Erythroblast (primary cell): Measurements from ENCODE around the gene RELN.

Experiments used
- DNase-seq, 2 experiments: peaks; one replicate each; lab custom pipeline; 2025; lab: John Stamatoyannopoulos, UW
- GATA1 ChIP-seq: IDR thresholded peaks from 2 replicates; pipeline ENCODE4 v1.6.1; 2011; ENCODE audit warnings: low read depth, mild to moderate bottlenecking, control low read depth, low read length, moderate library complexity
- POLR2A ChIP-seq: IDR thresholded peaks from 2 replicates; pipeline ENCODE4 v1.6.1; 2011; ENCODE audit warnings: mild to moderate bottlenecking, low read length

The RELN gene

DNA sequence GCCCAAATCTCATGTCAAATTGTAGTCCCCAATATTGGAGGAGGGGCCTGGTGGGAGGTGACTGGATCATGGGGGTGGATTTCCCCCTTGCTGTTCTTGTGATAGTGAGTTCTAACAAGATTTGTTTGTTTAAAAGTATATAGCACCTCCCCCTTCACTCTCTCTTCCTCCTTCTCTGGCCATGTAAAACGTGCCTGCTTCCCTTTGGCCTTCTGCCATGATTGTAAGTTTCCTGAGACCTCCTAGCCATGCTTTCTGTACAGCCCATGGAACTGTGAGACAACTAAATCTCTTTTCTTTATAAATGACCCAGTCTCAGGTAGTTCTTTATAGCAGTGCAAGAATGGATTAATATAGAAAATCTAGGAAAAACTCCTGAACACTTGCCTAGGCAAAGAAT lies 341.3 kb downstream of the RELN start:
- TF ChIP-seq GATA1 = no peak
- no peak for TF ChIP-seq POLR2A
- no peak for DNase-seq

DNA sequence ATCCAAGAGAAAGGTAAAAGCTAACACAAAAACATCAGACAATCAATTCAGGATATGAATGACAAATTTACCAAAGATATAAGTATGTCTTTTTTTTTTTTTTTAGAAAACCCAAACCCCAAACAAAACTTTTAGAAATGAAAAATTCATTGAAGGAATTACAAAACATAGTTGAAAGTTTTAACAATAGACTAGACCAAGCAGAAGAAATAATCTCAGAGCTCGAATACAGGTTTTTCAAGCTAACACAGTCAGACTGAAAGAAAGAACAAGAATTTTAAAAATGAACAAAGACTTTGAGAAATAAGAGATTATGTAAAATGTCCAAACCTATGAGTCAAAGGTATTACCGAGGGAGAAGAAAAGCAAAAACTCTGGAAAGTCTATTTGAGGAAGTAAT lies 345.1 kb downstream of the RELN start:
- no peak for DNase-seq
- TF ChIP-seq GATA1 (no peak), POLR2A (no peak)

DNA sequence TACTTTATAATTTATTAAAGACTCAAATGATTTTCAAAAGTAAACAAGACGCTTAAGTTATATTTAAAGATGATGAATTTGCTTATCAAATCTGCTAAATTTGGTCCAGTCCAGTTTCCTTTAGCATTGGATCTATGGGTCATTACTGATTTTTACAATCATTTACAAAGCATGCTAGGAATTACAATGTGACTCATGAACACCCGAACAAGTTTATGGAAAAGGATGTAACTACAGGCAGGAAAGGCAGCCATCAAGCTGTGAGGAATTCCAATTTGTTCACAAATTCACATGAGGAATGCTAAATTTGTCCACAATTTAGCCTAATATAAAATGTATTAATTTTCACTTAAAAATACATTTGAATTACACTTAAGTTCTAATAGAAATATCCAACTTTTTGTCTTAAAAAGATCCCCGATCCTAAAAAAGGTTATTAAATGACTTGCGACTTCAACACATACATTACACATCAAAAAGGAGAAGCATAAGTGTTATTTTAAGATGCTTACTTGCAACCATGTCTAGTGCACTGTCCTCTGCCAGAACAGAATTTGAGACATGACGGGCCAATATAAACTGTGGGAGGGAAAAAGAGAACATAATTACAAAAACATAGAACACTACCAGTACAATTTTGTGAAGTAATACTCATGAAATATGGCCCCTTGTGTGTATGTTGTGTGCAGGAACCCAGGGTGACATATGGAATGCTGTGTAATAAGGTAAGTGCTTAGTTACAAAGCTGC lies 349.3 kb downstream of the RELN start:
- no peak for DNase-seq
- TF ChIP-seq GATA1 (no peak), POLR2A (no peak)

DNA sequence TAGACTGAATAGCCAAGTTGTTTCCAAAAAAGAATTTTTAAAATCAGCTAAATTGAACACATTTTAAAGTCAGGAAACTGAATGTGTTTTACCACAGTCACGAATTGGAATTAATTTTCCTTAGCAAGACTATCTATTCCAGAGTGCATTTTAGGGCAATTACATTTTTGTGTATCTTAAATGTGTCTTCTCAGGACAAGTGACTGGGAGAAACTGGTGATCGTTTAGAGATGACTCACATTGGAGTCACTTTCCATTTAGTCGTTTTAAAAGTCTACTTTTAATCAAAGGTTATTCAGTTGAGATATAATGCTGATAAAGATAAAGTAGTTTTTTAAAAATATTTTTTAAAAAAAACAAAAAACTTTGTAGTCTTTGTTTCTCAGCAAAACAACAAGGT lies 351.7 kb downstream of the RELN start:
- DNase-seq = no peak

DNA sequence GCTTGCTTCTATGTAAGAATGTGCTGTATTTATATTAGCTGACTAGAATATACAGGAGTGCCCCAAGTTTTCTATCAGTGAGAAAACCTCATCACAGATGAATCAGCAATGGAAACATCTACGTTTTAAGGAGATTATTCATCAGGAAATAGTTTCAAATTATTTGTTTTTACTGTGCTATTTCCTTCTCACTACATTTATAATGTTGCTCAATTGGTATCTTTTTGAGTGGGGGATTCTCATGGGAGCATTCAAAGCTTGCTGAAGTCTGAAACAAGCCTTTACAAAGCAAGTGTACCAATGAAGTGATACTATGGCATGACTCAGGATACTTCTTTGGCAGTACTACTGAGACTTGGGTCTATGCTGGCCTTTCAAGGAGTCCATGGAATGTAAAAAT lies 352.4 kb downstream of the RELN start:
- TF ChIP-seq POLR2A (no peak), GATA1 (no peak)
- no peak for DNase-seq

More for the DNA sequence above, 351.7 kb downstream of the RELN start:
- no peak for TF ChIP-seq POLR2A
- no peak for TF ChIP-seq GATA1

DNA sequence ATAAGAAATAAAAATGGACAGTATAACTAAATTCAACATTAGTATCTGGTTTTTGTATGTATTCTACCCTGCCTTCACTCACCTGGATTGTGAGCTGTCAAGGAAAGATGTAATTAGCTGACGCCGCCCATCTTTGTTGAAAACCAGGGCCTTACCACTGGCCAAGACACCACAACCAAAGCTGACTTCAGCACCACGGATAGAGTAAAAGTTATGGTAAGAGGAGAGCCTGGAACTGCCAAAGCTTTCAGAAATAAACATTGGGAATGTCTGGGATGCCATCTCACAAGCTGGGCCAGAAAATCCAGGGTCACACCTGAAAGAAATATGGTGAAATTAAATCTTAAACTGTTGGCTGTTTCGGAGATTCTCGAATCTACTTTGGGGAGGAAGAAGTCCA lies 353.3 kb downstream of the RELN start:
- DNase-seq = no peak
- TF ChIP-seq POLR2A (no peak), GATA1 (no peak)

DNA sequence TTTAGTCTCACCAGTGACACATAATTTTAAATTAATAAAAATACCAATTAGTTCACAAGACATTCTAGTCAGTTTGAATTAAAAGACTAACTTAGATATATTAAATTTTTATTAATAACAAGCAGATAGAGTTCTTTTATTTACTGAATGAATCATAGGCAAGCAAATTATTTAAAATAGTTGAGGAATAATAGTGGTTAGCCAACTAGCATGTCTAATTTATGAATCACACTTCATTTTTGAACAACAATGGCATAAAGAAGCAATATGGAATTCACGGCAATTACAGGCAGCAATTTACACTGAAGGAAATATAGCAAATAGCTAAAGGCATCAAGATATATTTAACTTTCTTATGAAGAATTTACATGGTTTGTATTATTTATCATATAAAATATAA lies 356.5 kb downstream of the RELN start:
- no peak for DNase-seq
- TF ChIP-seq GATA1 = no peak
- TF ChIP-seq POLR2A = no peak

DNA sequence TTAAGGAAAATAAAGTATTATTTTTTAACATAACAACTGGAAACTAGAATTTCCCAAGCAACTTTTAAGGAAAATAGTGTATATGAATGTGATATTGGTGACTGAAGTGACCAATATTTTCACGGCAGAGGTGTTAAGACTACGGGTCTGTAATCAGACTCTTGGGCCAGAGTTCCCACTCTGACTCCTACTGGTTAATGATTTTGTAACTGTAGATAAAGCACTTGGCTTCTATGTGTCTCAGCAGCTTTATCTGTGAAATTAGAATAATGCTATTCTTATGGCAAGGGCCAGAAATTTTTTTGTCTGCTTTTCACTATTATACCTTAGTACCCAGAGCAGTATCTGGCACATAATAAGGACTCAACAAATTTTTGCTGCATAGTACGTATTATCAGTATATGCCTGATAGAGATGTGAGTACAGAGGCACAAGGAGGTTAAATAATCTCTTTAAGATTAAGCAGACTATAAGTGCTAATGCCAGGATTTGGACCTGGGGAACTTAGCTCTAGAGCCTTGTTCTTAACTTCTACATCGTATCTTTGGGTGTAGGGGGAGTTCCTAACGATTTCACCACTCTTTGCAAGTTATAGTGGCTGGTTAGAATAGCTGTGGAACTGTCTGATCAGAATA lies 357.3 kb downstream of the RELN start:
- TF ChIP-seq POLR2A = no peak
- TF ChIP-seq GATA1 = no peak
- DNase-seq = no peak

DNA sequence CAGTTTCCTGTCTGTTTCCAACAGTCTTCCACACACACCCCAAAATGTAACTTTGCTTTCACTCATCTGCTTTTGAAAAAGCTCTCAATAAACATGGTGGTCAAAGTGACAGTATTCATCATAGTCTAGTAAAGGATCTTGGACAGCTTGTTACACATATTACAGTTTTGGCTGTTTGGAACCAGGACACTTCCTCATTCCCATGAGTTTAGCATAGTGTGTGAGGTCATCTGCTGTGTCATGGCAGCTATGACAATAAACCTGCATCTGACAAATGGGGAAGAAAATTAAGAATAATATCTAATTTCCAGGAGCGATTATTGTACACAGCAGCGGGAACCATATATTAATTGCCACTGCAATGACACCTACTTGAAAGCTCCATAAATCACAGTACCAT lies 359.1 kb downstream of the RELN start:
- no peak for TF ChIP-seq GATA1
- no peak for TF ChIP-seq POLR2A
- DNase-seq = no peak

DNA sequence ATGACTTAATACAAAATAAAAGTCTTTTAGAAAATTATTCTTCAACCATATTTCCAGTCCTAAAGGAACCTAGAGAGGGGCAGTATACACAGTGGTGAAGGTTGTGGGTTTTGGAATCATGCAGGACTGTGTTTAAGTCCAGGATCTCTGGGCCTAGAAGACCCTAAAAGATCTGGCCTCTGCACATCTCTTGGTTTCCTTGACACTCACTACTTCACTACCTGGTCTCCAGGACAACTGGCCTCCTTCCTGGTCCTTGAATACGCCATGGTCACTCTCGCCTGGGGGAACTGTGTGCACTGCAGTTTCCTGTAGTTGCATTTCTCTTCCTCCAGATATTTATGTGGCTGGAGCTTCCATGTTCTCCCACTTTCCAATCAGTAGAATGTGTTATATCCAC lies 360.7 kb downstream of the RELN start:
- TF ChIP-seq GATA1 (no peak), POLR2A (no peak)
- no peak for DNase-seq

DNA sequence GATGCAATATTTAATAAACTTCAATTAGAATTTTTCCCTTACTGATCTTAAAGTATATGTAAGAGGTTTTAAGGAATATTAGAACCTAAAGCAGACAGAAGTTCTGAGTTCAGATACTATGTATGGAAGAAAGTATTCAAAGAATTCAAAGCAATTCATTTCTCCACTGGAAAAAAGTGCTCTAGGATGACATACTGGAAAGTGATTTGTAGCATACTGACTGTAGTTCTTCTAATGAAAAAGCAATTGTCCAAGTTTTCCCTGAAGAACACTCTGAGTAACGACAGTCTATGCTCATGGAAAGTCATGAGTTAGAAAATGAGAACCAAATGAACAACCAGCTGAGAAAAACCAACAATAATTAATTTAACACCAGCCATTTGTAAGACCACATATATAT lies 362.7 kb downstream of the RELN start:
- DNase-seq = no peak
- TF ChIP-seq GATA1 = no peak
- no peak for TF ChIP-seq POLR2A

DNA sequence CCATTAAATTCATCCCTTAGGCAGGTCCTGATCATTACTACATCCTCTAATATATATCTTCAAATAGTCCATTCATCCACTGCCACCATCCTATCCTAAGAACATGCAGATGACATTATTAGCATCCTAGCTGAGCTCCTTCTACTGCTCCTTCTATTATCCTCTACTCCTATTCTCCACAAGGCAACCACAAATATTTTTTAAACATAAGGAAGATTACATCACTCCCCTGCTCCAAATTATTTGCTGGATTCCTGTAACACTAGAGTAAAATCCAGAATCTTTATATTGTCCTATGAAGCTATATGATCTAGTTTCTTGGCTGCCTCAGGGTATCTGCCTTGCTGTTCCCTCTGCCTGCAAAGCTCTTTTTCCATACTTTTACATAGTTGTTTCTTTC lies 367.2 kb downstream of the RELN start:
- DNase-seq = no peak
- TF ChIP-seq GATA1 (no peak), POLR2A (no peak)

DNA sequence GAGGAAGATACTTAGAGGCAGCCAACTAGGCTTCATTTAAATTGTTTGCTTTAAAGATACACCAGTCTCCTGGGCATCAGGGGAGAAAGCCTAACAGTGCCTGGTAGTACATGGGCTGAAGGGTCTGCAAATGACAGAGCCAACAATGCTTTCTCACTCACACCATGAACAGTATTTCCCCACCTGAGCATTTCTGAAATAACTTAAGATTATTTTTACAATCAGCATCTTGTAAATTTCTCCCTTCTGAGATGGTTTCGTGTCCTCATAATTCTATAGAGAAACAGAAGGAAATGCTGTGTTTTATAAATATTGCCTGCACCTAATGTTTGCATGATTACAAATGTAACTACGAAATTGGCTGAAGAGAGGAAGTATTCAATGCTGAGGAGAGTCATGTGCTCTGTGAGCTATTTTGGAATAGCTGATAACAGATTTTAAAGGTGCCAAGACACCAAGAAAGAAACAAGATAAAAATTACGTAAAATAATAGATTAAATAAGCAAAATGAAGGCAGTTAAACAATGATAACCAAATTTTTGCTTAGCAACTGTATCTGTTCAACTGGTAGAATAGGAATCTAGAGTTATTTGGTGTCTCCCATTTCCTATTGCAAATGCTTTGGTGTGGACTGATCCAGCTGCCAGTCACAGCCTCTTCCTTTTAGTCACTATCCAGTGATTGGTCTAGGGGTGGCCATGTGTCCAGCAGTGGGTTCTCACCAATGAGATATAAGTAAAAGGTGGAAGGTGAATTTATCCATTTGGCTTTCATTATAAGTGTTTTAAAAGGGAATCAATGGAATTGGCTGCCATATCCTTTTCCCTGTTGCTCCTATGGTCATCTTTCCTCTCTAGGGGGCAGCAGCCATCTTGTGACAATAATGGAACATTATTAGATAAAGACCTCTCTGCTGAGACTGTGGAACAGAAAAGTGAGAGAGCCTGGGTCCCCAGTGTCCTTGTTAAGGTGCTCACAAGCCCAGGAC lies 375.5 kb downstream of the RELN start:
- DNase-seq = peak in 1 of 2 experiments; percentile 3
- no peak for TF ChIP-seq GATA1
- no peak for TF ChIP-seq POLR2A

DNA sequence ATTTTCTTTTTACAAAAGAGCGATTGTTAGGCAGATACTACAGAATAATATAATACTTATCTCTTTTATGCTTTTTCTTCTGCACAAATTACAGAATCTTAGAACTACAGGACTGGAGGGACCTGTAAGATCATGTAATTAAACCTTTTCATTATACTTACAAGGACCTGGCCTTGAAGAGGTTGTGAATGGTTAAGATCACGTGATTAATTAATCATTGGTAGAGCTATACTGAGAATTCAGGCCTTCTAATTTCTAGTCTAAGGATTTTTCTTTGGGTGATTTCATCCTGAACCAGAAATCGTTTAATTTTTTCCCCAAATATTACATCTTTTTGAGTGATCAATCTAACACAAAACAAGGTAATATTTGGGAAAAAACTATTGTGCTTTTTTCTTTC lies 379.7 kb downstream of the RELN start:
- no peak for DNase-seq
- TF ChIP-seq POLR2A = no peak
- no peak for TF ChIP-seq GATA1

DNA sequence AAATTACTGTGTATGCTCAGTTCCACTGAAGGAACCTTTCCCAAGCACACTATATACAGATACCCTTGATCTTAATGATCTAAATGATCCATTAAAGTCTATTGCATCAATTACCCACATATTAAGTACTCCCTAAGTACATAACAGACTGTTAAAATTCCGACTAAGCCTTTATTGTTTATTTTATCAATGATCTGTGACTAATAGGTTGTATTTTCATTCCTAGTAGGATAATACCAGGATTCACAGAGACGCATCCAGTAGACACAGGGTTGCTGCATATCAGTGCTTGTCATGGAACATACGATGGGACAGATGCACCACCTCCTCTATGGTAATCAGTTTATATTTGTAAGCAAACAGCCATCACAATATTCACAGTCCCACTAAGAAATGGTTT lies 383.8 kb downstream of the RELN start:
- no peak for TF ChIP-seq GATA1
- no peak for TF ChIP-seq POLR2A

More for the DNA sequence above, 383.8 kb downstream of the RELN start:
- no peak for DNase-seq
